HL-60/S4 (cell line): ENCODE data around the gene GJB5.

Experiments used
- in situ Hi-C: fragments of 300-500 bp; cut with MboI; formaldehyde crosslinking; loops from 2 replicates; pipeline ENCODE4 v1.14.3; 2022; ENCODE audit warnings: low sequenced_read_pairs

The GJB5 gene

GRCh38 chr1:34744851-34745250, 10.0 kb upstream of the GJB5 start:
- in situ Hi-C loops = no loop called here

- in situ Hi-C loops = no loop called here
These were observed 9.2 kb upstream of the GJB5 start for GRCh38 chr1:34745666-34746065.

DNA sequence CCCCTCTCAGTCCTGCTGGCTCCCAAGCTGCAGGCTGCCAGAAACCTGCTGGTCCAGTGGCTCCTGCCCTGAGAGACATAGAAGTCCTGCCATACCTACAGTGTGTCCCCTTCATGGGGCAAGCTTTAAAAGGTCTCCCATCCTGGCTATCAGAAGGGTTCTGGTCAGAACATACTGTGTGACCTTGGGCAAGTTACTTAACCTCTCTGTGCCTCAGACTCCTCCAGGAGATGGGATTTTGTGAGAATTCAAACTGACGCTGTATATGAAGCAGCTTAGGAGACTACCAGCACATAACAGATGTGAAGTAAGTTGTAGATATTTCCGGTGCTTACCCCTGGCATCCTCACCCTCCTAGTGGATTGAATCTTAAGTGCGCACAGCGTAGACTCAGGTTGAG, 8.7 kb upstream of the GJB5 start:
- in situ Hi-C loops = no loop called here

DNA sequence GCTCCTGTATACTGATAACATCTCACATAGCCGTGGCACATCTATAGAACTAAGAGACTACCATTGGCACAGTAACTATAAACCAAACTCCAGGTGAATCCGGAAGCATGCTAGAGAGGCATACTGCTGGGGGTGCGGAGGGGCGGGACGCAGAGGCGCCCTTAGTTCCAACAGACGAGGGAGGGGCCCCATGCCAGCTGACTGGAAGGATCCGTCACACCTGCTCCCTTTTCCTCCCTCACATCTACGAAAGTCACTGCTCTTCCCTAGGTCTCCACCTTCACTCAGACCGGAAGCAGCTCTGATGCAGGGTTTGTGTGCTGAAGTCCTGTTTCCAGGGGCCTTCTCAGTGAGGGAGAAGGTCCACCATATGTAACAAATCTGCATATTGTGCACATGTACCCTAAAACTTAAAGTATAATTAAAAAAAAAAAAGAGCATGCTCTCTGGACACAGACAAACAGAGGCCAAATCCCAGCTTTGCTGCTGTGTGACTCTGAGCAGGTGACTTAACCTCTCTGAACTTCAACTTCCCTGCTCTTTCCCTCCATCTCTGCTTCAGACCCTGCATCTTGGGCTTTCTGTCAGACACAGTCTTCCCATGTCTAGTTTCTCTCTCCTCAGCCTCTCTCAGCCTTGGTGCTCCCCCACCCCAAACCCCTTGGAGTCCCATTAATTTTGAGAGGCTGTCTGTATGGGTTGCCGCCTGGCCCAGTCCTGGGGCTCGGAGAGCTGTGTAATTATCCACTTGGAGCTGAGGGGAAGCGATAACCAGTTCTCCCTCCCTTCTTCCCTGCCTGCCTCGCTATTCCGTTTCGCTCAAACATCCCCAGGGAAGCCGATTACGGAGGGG, 7.8 kb upstream of the GJB5 start:
- in situ Hi-C loops = no loop called here

DNA sequence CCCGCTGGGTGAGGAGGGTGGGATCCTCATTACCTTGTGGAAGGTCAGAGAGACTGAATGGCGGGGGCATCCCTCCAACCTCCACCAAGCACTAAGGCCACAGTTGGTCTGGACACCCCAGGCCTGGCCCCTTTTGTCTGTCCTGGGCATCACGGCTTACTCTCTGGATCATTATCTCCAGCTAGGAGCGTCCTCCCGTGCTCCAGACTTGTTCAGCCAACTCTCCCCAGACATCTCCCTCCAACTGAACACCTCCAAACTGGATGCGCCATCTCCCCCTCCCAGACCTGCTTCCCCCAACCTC, 7.3 kb upstream of the GJB5 start:
- in situ Hi-C loops = no loop called here

- in situ Hi-C loops = no loop called here
These were observed 4.9 kb upstream of the GJB5 start for GRCh38 chr1:34749992-34750391.

DNA sequence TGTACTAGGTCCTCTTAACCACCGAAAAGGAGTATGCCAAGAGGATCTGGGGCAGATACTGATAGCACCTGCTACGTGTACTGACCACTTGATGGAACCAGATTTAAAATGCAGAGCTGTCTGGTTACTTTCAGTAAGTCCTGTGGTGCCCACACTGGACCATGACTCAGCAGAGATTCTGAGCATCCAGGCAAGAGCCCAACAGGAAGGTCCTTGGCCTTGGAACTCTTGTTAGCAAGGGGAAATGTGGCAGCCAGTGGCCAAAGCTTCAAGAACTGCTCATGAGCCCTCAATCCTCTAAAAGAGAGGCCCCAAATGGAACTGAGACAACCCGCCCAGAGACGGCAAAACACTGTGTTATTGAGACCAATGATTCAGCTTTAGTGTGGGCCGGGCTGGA, 4.2 kb upstream of the GJB5 start:
- in situ Hi-C loops = no loop called here

- in situ Hi-C loops = no loop called here
These were observed 1.7 kb upstream of the GJB5 start for GRCh38 chr1:34753163-34753562.

GRCh38 chr1:34755961-34756360, 1.1 kb downstream of the GJB5 start:
- in situ Hi-C loops = no loop called here

GRCh38 chr1:34757386-34757785, 2.5 kb downstream of the GJB5 start:
- in situ Hi-C loops = no loop called here

GRCh38 chr1:34758751-34759150, 3.9 kb downstream of the GJB5 start:
- in situ Hi-C loops = no loop called here

GRCh38 chr1:34759503-34760357, 4.9 kb downstream of the GJB5 start, which contains the start of gene GJB4:
Gene GJB4 (plus strand): TSS chr1:34759740. CDS start chr1:34761255, 1,515 bp downstream.
- in situ Hi-C loops = no loop called here

GRCh38 chr1:34761176-34761761, 6.4 kb downstream of the GJB5 start:
- in situ Hi-C loops = no loop called here

DNA sequence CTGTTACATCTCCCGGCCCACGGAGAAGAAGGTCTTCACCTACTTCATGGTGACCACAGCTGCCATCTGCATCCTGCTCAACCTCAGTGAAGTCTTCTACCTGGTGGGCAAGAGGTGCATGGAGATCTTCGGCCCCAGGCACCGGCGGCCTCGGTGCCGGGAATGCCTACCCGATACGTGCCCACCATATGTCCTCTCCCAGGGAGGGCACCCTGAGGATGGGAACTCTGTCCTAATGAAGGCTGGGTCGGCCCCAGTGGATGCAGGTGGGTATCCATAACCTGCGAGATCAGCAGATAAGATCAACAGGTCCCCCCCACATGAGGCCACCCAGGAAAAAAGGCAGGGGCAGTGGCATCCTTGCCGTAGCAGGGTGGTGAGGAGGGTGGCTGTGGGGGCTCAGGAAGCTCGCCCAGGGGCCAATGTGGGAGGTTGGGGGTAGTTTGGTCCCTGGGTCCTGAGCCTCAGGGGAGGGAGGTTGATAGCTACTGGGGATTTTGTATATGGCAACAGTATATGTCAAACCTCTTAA, 7.0 kb downstream of the GJB5 start:
- in situ Hi-C loops = no loop called here

- in situ Hi-C loops = no loop called here
These were observed 7.8 kb downstream of the GJB5 start for GRCh38 chr1:34762474-34763141.

GRCh38 chr1:34763142-34763781, 8.4 kb downstream of the GJB5 start:
- in situ Hi-C loops = no loop called here

- in situ Hi-C loops = no loop called here
These were observed 14.0 kb downstream of the GJB5 start for GRCh38 chr1:34768856-34769255.

- in situ Hi-C loops = no loop called here
These were observed 16.2 kb downstream of the GJB5 start for GRCh38 chr1:34770891-34771504.

GRCh38 chr1:34771573-34772371, 16.9 kb downstream of the GJB5 start:
- in situ Hi-C loops = no loop called here
